ENCODE data around the gene OAS3. TPM values are rescaled to one million over a fixed set of nuclear protein-coding genes. Genes with fewer than 3 reads are reported as not detected.

OAS3 gene
- polyA plus RNA-seq, 10 donors = 5.2 to 10.3 (median 6.9) TPM

DNA sequence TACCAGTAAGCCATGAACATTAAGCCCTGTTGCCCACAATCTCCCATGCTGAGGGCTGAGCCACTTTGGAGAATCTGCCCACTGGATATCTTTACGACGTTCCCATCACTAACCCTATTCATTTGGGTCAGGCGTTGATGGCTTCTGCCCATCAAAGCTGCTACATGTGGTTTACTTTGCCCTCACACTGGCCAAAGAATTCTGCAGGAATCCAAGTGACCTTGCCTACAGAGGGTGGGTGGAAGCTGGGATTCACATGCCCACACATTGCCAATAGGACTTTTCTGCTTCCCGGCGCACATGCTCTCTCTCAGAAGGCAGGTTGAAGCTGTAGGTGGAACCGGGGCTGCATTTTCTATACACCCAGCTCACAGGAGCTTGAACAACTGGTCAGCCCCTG, 68.4 kb downstream of the OAS3 start:
- DNase-seq = no peak

DNA sequence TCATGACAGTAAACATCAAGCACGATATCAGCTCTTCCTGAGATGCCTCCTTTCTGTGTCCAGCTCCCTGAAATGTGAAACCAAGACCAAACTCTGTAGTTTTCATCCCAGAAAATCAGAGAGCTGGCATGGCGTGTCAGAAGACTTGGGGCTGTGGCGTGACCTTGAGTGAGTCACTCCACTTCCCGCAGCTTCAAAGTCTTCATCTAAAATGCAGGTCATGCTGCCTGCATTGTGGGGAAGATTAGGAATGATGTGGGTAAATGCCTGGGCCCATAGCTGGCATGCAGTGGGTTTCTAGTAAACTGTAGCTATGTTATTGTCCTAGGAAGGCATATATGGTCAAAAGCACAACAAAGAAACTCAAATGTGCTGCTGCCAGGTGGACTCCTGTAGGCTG, 68.9 kb downstream of the OAS3 start:
- DNase-seq = no peak

DNA sequence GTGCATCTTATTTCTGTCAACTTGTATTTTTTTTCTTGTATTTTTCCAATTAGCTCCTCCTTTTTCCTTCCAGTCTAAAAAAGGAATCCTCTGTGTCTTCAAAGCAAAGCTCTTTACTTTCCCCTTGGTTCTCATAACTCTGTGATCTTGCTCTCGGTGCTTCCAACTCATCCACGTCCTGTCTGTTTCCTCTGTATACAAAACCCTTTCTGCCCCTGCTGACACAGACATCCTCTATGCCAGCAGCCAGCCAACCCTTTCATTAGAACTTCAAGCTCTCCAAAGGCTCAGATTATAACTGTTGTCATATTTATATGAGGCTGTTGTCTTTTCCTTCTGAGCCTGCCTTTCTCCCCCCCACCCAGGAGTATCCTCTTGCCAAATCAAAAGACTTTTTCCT, 72.4 kb downstream of the OAS3 start:
- DNase-seq = no peak

DNA sequence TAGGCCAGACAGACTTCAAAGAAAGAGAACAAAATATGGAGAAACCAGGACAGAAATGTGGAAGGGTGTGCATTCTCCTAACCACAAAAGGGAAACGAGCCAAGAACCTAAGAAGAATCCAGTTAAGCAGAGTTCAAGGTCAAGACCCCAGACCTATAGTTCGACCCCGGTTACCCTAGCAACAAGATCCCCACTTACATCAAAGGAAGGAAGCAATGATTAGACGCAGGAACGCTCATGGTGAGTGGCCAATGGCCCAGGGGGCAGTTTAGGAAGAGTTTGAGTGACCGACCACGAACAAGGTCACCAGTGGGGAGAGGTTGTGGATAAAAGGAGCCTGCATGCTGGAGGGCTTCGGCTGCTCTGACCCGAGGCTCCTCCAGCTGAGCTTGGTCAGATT, 76.3 kb downstream of the OAS3 start:
- no peak for DNase-seq

DNA sequence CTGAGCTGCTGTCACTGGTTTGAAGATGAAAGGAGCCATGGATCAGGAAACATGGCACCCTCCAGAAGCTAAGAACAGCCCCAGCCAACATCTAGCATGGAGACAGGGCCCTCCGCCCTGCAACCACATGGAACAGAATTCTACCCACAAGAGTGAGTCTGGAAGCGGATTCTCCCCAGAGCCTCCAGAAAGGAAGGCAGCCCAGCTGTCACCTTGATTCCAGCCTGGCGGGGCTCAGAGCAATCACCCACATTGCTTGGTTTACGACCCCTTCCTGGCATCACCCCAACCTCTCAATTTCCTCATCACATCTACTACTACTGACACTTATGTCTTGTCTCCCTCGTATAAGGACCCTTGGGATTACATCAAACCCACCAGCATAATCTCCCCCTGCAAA, 78.5 kb downstream of the OAS3 start:
- no peak for DNase-seq

DNA sequence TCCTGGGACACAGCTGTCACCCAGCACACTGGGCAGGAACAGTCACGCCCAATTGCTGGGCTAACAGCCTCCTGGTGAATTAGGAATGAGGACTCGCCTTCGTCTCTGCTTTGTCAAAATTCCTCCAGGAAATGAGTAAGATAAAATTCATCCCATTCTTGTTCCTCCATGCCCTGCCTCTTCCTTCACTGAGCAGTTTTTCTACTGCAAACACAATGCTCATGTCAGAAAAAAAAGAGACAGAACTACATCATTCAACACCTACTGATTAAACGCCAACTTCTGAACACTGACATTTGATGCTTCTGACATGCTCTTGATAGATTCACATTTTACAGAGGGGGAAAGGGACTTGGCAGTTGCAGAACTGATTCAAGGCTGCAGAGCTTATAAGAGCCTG, 80.8 kb downstream of the OAS3 start:
- peak in 1 of 3 donors; percentile 28 for DNase-seq

DNA sequence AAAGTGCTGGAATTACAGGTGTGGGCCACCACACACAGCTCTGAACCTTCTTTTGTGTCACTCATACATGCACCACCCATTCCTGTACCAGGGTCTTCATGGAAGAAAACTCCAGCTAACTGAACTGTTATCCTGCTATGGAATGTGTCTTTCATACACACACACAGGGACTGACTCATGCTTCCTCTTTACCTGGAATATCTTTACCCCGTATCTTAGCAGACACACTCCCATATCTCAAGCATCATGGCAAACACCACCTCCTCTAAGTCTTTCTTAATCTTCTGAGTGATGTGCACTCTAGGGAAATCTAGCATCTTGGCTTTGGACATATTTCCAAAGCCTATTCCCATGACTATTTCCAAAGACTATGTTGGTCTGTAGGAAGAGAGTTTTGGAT, 83.2 kb downstream of the OAS3 start:
- no peak for DNase-seq

Other genes starting within 250 kb of the OAS3 start
- under 1 TPM in 4 of 10 donors, not detected in 6; 0.08 to 0.20 (median 0.17) TPM for gene RPH3A, start 146.7 kb upstream of the OAS3 start, polyA plus RNA-seq (ENCODE audit: insufficient read length in 10 of 10)
- 1 to 10 TPM; 1.9 to 4.0 (median 3.5) TPM for gene OAS1, start 31.5 kb upstream of the OAS3 start, polyA plus RNA-seq (ENCODE audit: insufficient read length in 10 of 10)
- 1 to 10 TPM; 1.6 to 6.6 (median 2.7) TPM for gene OAS2, start 40.0 kb downstream of the OAS3 start, polyA plus RNA-seq (ENCODE audit: insufficient read length in 10 of 10)
- 1 to 10 TPM; 3.1 to 6.1 (median 4.2) TPM for gene DTX1, start 118.3 kb downstream of the OAS3 start, polyA plus RNA-seq (ENCODE audit: insufficient read length in 10 of 10)
- gene RASAL1, start 197.3 kb downstream of the OAS3 start, polyA plus RNA-seq (ENCODE audit: insufficient read length in 10 of 10) = under 1 TPM in 5 of 10 donors, not detected in 5; 0.03 to 0.28 (median 0.18) TPM
- gene CFAP73, start 211.2 kb downstream of the OAS3 start, polyA plus RNA-seq (ENCODE audit: insufficient read length in 10 of 10) = under 1 TPM in 3 of 10 donors, not detected in 7; 0.12 to 0.19 (median 0.19) TPM
- 10 to 100 TPM; 41.8 to 75.7 (median 51.7) TPM for gene DDX54, start 247.0 kb downstream of the OAS3 start, polyA plus RNA-seq (ENCODE audit: insufficient read length in 10 of 10)
- 10 to 100 TPM in 2 of 10 donors, 1 to 10 TPM in 8; 6.9 to 11.0 (median 9.1) TPM for gene RITA1, start 247.2 kb downstream of the OAS3 start, polyA plus RNA-seq (ENCODE audit: insufficient read length in 10 of 10)